HepG2 (cell line): ENCODE results near the gene PPP1R15A. TPM values are rescaled to one million over a fixed set of nuclear protein-coding genes. Genes with fewer than 3 reads are reported as not detected.
A peak's percentile ranks its signal among the peaks of the same experiment; 100 is the strongest.

Experiments used
- ATAC-seq: fragments of 200-7000 bp; cut with Tn5 transposase; 3 replicates; pipeline ENCODE4 v1.9.1; 2020; ENCODE audit warnings: mild to moderate bottlenecking, moderate library complexity
- Bru-seq: library from RNA; stranded (reverse); fragments of 400-500 nt; gene quantifications from one replicate; lab custom pipeline; 2021; lab: Mats Ljungman, UMichigan
- BruChase-seq, 2 experiments: library from RNA; stranded (reverse); fragments of 400-500 nt; gene quantifications; one replicate each; lab custom pipeline; 2021; lab: Mats Ljungman, UMichigan
- BruUV-seq: library from RNA; stranded (reverse); fragments of 400-500 nt; replicated peaks from 2 replicates; lab custom pipeline; 2021; lab: Mats Ljungman, UMichigan
- CTCF ChIA-PET: fragments of 300-600 bp; formaldehyde crosslinking; extraction: SDS; loops from one replicate; lab custom pipeline; 2021; ENCODE audit warnings: low total read pairs, inconsistent platforms, low intra/inter-chr PET ratio; lab: Yijun Ruan, JAX
- POLR2A ChIA-PET: fragments of 350-600 bp; sonication (Branson Sonifier 250); formaldehyde crosslinking; loops from one replicate; lab custom pipeline; 2020; ENCODE audit warnings: antibody characterized with exemption, inconsistent platforms; lab: Yijun Ruan, JAX
- DNase-seq: peaks from one replicate; pipeline ENCODE4 v3.0.0-alpha.2; 2015; ENCODE audit warnings: low spot score
- FAIRE-seq: peaks from 3 replicates; lab custom pipeline; 2011; peaks lifted over from hg19 to GRCh38; lab: Jason Lieb, UNC
- H2AFZ ChIP-seq: one replicate; pipeline ENCODE4 v1.6.1; 2011; ENCODE audit warnings: low read length, inconsistent platforms
- H3K27ac ChIP-seq: fragments of 300-600 bp; 3 replicates; pipeline ENCODE4 v1.8.0; 2011; ENCODE audit warnings: mixed run types, mild to moderate bottlenecking, mixed read lengths, low read length, inconsistent platforms; ENCODE audit not compliant: insufficient read depth; ENCODE audit errors: extremely low read length
- H3K27me3 ChIP-seq, 2 experiments: fragments of 200-600 bp in 1 of 2; 2 replicates in 1 of 2; 3 replicates in 1 of 2; pipeline versions ENCODE4 v1.6.0 to v1.8.0; 2011; ENCODE audit warnings: low read length in 2 of 2, mild to moderate bottlenecking in 2 of 2, moderate library complexity in 2 of 2, inconsistent platforms in 1 of 2; ENCODE audit not compliant: insufficient read depth in 2 of 2, control insufficient read depth in 1 of 2
- H3K36me3 ChIP-seq, 2 experiments: fragments of 200-600 bp in 1 of 2; replicated peaks in 1 of 2; 2 replicates in 1 of 2; 3 replicates in 1 of 2; pipeline versions ENCODE4 v1.5.1 to v1.8.0; 2011; ENCODE audit warnings: low read length in 2 of 2, inconsistent platforms in 1 of 2; ENCODE audit not compliant: insufficient read depth in 2 of 2, control insufficient read depth in 1 of 2
- H3K4me1 ChIP-seq: 2 replicates; pipeline ENCODE4 v1.5.1; 2012; ENCODE audit warnings: low read length, inconsistent platforms; ENCODE audit not compliant: insufficient read depth
- H3K4me2 ChIP-seq: 2 replicates; pipeline ENCODE4 v1.6.0; 2011; ENCODE audit warnings: low read depth, low read length, inconsistent platforms
- H3K4me3 ChIP-seq, 3 experiments: fragments of 200-600 bp in 1 of 3; sonication (generic), shearing (Covaris generic) in 1 of 3; replicated peaks in 1 of 3; 2 replicates each; pipeline ENCODE4 v1.5.1; 2011 to 2016; ENCODE audit warnings: low read length in 3 of 3, inconsistent platforms in 2 of 3, low read depth in 2 of 3, mild to moderate bottlenecking in 2 of 3, control low read depth in 1 of 3, mixed read lengths in 1 of 3; ENCODE audit not compliant: insufficient read depth in 1 of 3
- H3K79me2 ChIP-seq: one replicate; pipeline ENCODE4 v1.6.1; 2011; ENCODE audit warnings: low read length, inconsistent platforms; ENCODE audit not compliant: insufficient read depth
- H3K9ac ChIP-seq: 2 replicates; pipeline ENCODE4 v1.6.0; 2011; ENCODE audit warnings: mild to moderate bottlenecking, low read depth, low read length, inconsistent platforms; ENCODE audit not compliant: insufficient read depth
- H3K9me3 ChIP-seq: 2 replicates; pipeline ENCODE4 v1.5.1; 2012; ENCODE audit warnings: mild to moderate bottlenecking, low read length
- H4K20me1 ChIP-seq: 2 replicates; pipeline ENCODE4 v1.6.0; 2011; ENCODE audit warnings: inconsistent platforms, mild to moderate bottlenecking, low read length, moderate library complexity; ENCODE audit not compliant: insufficient read depth
- BORCS8-MEF2B ChIP-seq: sonication (generic); formaldehyde crosslinking; IDR thresholded peaks from 2 replicates; pipeline ENCODE4 v1.8.0; 2022; ENCODE audit warnings: mild to moderate bottlenecking, missing genetic modification reagents
- EP300 ChIP-seq, 3 experiments: sonication (generic) in 1 of 3; formaldehyde crosslinking in 1 of 3; IDR thresholded peaks; 2 replicates each; pipeline versions ENCODE4 v1.5.1 to v1.6.1; 2011 to 2020; ENCODE audit warnings: low read depth in 2 of 3, low read length in 2 of 3, borderline replicate concordance in 1 of 3, improper control_type of control experiment in 1 of 3, mild to moderate bottlenecking in 1 of 3, missing genetic modification reagents in 1 of 3, moderate library complexity in 1 of 3
- FOSL1 ChIP-seq: sonication (generic); formaldehyde crosslinking; IDR thresholded peaks from 2 replicates; pipeline ENCODE4 v1.9.0; 2021; ENCODE audit warnings: missing genetic modification reagents, borderline replicate concordance
- HNF4A ChIP-seq: sonication (generic); formaldehyde crosslinking; IDR thresholded peaks from 2 replicates; pipeline ENCODE4 v1.4.0; 2020; ENCODE audit warnings: missing genetic modification reagents
- PHF20 ChIP-seq: sonication (generic); formaldehyde crosslinking; IDR thresholded peaks from 2 replicates; pipeline ENCODE4 v1.5.0; 2020; ENCODE audit warnings: mild to moderate bottlenecking, missing genetic modification reagents
- YEATS4 ChIP-seq: sonication (generic); formaldehyde crosslinking; IDR thresholded peaks from 2 replicates; pipeline ENCODE4 v1.4.0; 2020; ENCODE audit warnings: missing genetic modification reagents, borderline replicate concordance
- ZBTB7A ChIP-seq: sonication (generic); formaldehyde crosslinking; IDR thresholded peaks from 2 replicates; pipeline ENCODE4 v1.8.0; 2022; ENCODE audit warnings: mild to moderate bottlenecking, missing genetic modification reagents
- ZNF17 ChIP-seq: sonication (generic); formaldehyde crosslinking; IDR thresholded peaks from 2 replicates; pipeline ENCODE4 v1.5.0; 2020; ENCODE audit warnings: mild to moderate bottlenecking, missing genetic modification reagents
- ZNF547 ChIP-seq: sonication (generic); formaldehyde crosslinking; IDR thresholded peaks from 2 replicates; pipeline ENCODE4 v1.5.1; 2020; ENCODE audit warnings: mild to moderate bottlenecking, missing genetic modification reagents
- ZNF775 ChIP-seq: sonication (generic); formaldehyde crosslinking; IDR thresholded peaks from 2 replicates; pipeline ENCODE4 v1.4.0; 2020; ENCODE audit warnings: missing genetic modification reagents, mild to moderate bottlenecking, moderate library complexity, borderline replicate concordance
- WGBS: methylation state at CpG from one replicate; pipeline ENCODE4 v1.1.6; 2017; ENCODE audit warnings: low lambda C conversion rate; 5-methylcytosine and 5-hydroxymethylcytosine counted together
- in situ Hi-C: cut with HindIII; loops from 2 replicates; pipeline ENCODE4 v1.10.0; 2017; ENCODE audit warnings: low pct_unique_long_range_greater_than_20kb; ENCODE audit not compliant: extremely low pct_ligation_motif_present
- intact Hi-C: fragments of 100-400 bp; cut with micrococcal nuclease; formaldehyde crosslinking; loops from one replicate; pipeline ENCODE4 v1.10.0; 2022; ENCODE audit not compliant: unreplicated experiment
- long read RNA-seq, 2 experiments: library from RNA in 1 of 2; library from polyadenylated mRNA in 1 of 2; stranded (forward) in 1 of 2; unstranded in 1 of 2; transcript quantifications; one replicate each; pipeline ENCODE4 v2.0.0, GENCODE V29; 2019 to 2022
- polyA minus RNA-seq, 3 experiments: library from RNA; depleted of rRNA, polyadenylated mRNA; stranded (reverse); fragments of >200 nt; gene quantifications; 2 replicates each; pipeline ENCODE4 v1.2.3, GENCODE V29; 2011; ENCODE audit warnings: low replicate concordance in 1 of 3
- polyA plus RNA-seq, 8 experiments: library from polyadenylated mRNA; depleted of rRNA in 3 of 8; stranded (reverse) in 7 of 8; unstranded in 1 of 8; fragments of >200 nt; fragmentation: Illumina TruSeq in 4 of 8; extraction: Trizol in 4 of 8; gene quantifications; 2 replicates each; pipeline versions ENCODE4 v1.2.1 to v1.2.3, GENCODE V29; 2011 to 2016; ENCODE audit warnings: low read depth in 4 of 8, missing spikeins in 1 of 8, mixed read lengths in 1 of 8; ENCODE audit not compliant: insufficient read depth in 1 of 8
- total RNA-seq, 5 experiments: library from RNA; depleted of rRNA; stranded (reverse); fragments of >200 nt; fragmentation: Illumina TruSeq; extraction: Trizol; gene quantifications; 2 replicates each; pipeline ENCODE4 v1.2.3, GENCODE V29; 2016; ENCODE audit warnings: low read depth in 1 of 5
- TF ChIP-seq, protein P1 (sequence below): sonication (generic); formaldehyde crosslinking; IDR thresholded peaks from 2 replicates; pipeline ENCODE4 v1.8.0; 2022; ENCODE audit warnings: mild to moderate bottlenecking, missing genetic modification reagents, moderate library complexity
- TF ChIP-seq, protein P2 (sequence below): sonication (generic); formaldehyde crosslinking; IDR thresholded peaks from 2 replicates; pipeline ENCODE4 v1.4.0; 2020; ENCODE audit warnings: missing genetic modification reagents, borderline replicate concordance

The PPP1R15A gene
- total RNA-seq (2016; rRNA removed; fragmentation: Illumina TruSeq; extraction: Trizol), result 7.8 and 18.5 TPM in 2 replicates
- total RNA-seq (2016; cell fraction: cytosol; rRNA removed; fragmentation: Illumina TruSeq; extraction: Trizol; ENCODE audit: low read depth), result 7.7 and 7.9 TPM in 2 replicates
- 6.4 and 19.6 TPM in 2 replicates for total RNA-seq (2016; cell fraction: insoluble cytoplasmic fraction; rRNA removed; fragmentation: Illumina TruSeq; extraction: Trizol)
- total RNA-seq (2016; cell fraction: membrane; rRNA removed; fragmentation: Illumina TruSeq; extraction: Trizol), result 5.7 and 6.5 TPM in 2 replicates
- 25.9 and 29.7 TPM in 2 replicates for total RNA-seq (2016; cell fraction: nucleus; rRNA removed; fragmentation: Illumina TruSeq; extraction: Trizol)
- 15.2 and 15.6 TPM in 2 replicates for polyA plus RNA-seq (2011; rRNA removed)
- 10.5 and 12.8 TPM in 2 replicates for polyA plus RNA-seq (2011; cell fraction: cytosol; rRNA removed)
- 28.4 and 34.0 TPM in 2 replicates for polyA plus RNA-seq (2011; cell fraction: nucleus; rRNA removed)
- polyA plus RNA-seq (2012), result 12.6 and 18.1 TPM in 2 replicates
- polyA plus RNA-seq (2016; cell fraction: cytosol; fragmentation: Illumina TruSeq; extraction: Trizol; ENCODE audit: low read depth), result 2.1 and 2.4 TPM in 2 replicates
- 8.2 and 10.1 TPM in 2 replicates for polyA plus RNA-seq (2016; cell fraction: insoluble cytoplasmic fraction; fragmentation: Illumina TruSeq; extraction: Trizol; ENCODE audit: low read depth)
- polyA plus RNA-seq (2016; cell fraction: membrane; fragmentation: Illumina TruSeq; extraction: Trizol; ENCODE audit: low read depth), result 3.9 and 4.1 TPM in 2 replicates
- 36.9 and 39.2 TPM in 2 replicates for polyA plus RNA-seq (2016; cell fraction: nucleus; fragmentation: Illumina TruSeq; extraction: Trizol; ENCODE audit: insufficient read depth, low read depth)
- polyA minus RNA-seq (2011; rRNA and poly(A)+ RNA removed; ENCODE audit: low replicate concordance), result 12.5 and 17.7 TPM in 2 replicates
- 9.8 and 12.8 TPM in 2 replicates for polyA minus RNA-seq (2011; cell fraction: cytosol; rRNA and poly(A)+ RNA removed)
- polyA minus RNA-seq (2011; cell fraction: nucleus; rRNA and poly(A)+ RNA removed), result 34.6 and 36.1 TPM in 2 replicates
- percentile 94 among the genes with signal in this experiment for Bru-seq, nascent RNA
- percentile 93 among the genes with signal in this experiment for BruChase-seq, experiment 1, labeled RNA remaining after a 6-hour chase
- percentile 97 among the genes with signal in this experiment for BruChase-seq, experiment 2, labeled RNA remaining after a 2-hour chase
- long read RNA-seq, experiment 1, transcript PPP1R15A-201 (3 exons, 2,378 nt), result major isoform, 23 of 33 reads
- long read RNA-seq, experiment 1, partial matches to known transcripts, result 8 of 33 reads
- long read RNA-seq, experiment 1, other reads (novel, unspliced or antisense), result 1 of 33 reads
- long read RNA-seq, experiment 2, transcript PPP1R15A-201 (3 exons, 2,378 nt), result major isoform, 65 of 130 reads
- long read RNA-seq, experiment 2, partial matches to known transcripts, result 48 of 130 reads
- long read RNA-seq, experiment 2, other reads (novel, unspliced or antisense), result 14 of 130 reads

- ATAC-seq, result peak; percentile 50
- Histone ChIP-seq H2AFZ (no peak within 1 kb of the TSS), H3K9ac (peak within 1 kb of the TSS; percentile 100), H3K4me3 (peak within 1 kb of the TSS; percentile 93 to 97 (median 94)), H3K79me2 (peaks cover 34% of the 10 kb centered on the region), H4K20me1 (peaks cover 32% of the 10 kb centered on the region), H3K36me3 (peaks cover 9 to 32% of the 10 kb centered on the region in 2 experiments), H3K27ac (peak within 1 kb of the TSS; percentile 99), H3K4me2 (peak within 1 kb of the TSS; percentile 97), H3K9me3 (no peaks in the 10 kb centered on the region), H3K4me1 (peaks cover 50% of the 10 kb centered on the region), H3K27me3 (no peaks in the 10 kb centered on the region; a peak in 1 of 5 replicates)
- ChIA-PET POLR2A (interaction anchor here (0.7 to 6.9 kb wide), 30 partner anchors 9 to 159 kb away, joined by 3 to 88 read pairs (median 4); partner anchors contain the start of genes DHDH, FTL, GYS1 and NUCB1), CTCF (no interaction called here)
- intact Hi-C loops, result loop anchor here (10.0 kb wide), 1 partner anchor 92 kb away; the partner anchor contains the start of gene FTL
- BruUV-seq, result TSS peak; percentile 75
- 0% methylated on average over 18 of the region's 53 CpGs for WGBS
- in situ Hi-C loops, result loop anchor here (5.0 kb wide), 1 partner anchor 90 kb away; no protein-coding TSS in a partner anchor
- DNase-seq, result peak; percentile 95
- peak; percentile 100 for FAIRE-seq
- peak; percentile 37; the same call in 1 of the 2 replicates for TF ChIP-seq YEATS4 (CRISPR knock-in tag)
- TF ChIP-seq ZNF17, result no peak; the same call in 1 of the 2 replicates
- TF ChIP-seq ZBTB7A (CRISPR knock-in tag), result peak; percentile 64; the same call in 1 of the 2 replicates
- 0 out of 2 replicates have a peak, but pooled peaks have one; percentile 13 for TF ChIP-seq HNF4A (CRISPR knock-in tag)
- no peak for TF ChIP-seq FOSL1
- TF ChIP-seq, protein P1, sequence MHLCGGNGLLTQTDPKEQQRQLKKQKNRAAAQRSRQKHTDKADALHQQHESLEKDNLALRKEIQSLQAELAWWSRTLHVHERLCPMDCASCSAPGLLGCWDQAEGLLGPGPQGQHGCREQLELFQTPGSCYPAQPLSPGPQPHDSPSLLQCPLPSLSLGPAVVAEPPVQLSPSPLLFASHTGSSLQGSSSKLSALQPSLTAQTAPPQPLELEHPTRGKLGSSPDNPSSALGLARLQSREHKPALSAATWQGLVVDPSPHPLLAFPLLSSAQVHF (CRISPR knock-in tag), result no peak
- 0 out of 2 replicates have a peak, but pooled peaks have one; percentile 14 for TF ChIP-seq ZNF775 (CRISPR knock-in tag)
- no peak; a peak in 1 of 4 replicates for TF ChIP-seq EP300 (IDR thresholded peaks at IDR 0.05; ENCODE audit: low read depth in 2 of 2, low read length in 2 of 2)
- peak; percentile 43; the same call in 1 of the 2 replicates for TF ChIP-seq EP300 (CRISPR knock-in tag; IDR thresholded peaks at IDR 0.05; ENCODE audit: borderline replicate concordance)
- TF ChIP-seq, protein P2, sequence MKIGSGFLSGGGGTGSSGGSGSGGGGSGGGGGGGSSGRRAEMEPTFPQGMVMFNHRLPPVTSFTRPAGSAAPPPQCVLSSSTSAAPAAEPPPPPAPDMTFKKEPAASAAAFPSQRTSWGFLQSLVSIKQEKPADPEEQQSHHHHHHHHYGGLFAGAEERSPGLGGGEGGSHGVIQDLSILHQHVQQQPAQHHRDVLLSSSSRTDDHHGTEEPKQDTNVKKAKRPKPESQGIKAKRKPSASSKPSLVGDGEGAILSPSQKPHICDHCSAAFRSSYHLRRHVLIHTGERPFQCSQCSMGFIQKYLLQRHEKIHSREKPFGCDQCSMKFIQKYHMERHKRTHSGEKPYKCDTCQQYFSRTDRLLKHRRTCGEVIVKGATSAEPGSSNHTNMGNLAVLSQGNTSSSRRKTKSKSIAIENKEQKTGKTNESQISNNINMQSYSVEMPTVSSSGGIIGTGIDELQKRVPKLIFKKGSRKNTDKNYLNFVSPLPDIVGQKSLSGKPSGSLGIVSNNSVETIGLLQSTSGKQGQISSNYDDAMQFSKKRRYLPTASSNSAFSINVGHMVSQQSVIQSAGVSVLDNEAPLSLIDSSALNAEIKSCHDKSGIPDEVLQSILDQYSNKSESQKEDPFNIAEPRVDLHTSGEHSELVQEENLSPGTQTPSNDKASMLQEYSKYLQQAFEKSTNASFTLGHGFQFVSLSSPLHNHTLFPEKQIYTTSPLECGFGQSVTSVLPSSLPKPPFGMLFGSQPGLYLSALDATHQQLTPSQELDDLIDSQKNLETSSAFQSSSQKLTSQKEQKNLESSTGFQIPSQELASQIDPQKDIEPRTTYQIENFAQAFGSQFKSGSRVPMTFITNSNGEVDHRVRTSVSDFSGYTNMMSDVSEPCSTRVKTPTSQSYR, result peak; percentile 60; the same call in 1 of the 2 replicates
- no peak; the same call in 1 of the 2 replicates for TF ChIP-seq BORCS8-MEF2B (CRISPR knock-in tag)
- no peak; the same call in 1 of the 2 replicates for TF ChIP-seq PHF20
- peak; percentile 93; the same call in 1 of the 2 replicates for TF ChIP-seq ZNF547 (CRISPR knock-in tag)
These were observed at the start of gene PPP1R15A for GRCh38 chr19:48872182-48872883. PPP1R15A (plus strand) TSS chr19:48872421; CDS start chr19:48873234, 813 bp downstream.
